HG02938 (cell line): ENCODE results near the gene RPS6KA2.

Source experiments
- ATAC-seq: cut with Tn5 transposase; IDR thresholded peaks from one replicate; pipeline ENCODE4 v1.9.1; 2021; ENCODE audit warnings: mild to moderate bottlenecking, moderate library complexity; ENCODE audit not compliant: unreplicated experiment

The RPS6KA2 gene

DNA sequence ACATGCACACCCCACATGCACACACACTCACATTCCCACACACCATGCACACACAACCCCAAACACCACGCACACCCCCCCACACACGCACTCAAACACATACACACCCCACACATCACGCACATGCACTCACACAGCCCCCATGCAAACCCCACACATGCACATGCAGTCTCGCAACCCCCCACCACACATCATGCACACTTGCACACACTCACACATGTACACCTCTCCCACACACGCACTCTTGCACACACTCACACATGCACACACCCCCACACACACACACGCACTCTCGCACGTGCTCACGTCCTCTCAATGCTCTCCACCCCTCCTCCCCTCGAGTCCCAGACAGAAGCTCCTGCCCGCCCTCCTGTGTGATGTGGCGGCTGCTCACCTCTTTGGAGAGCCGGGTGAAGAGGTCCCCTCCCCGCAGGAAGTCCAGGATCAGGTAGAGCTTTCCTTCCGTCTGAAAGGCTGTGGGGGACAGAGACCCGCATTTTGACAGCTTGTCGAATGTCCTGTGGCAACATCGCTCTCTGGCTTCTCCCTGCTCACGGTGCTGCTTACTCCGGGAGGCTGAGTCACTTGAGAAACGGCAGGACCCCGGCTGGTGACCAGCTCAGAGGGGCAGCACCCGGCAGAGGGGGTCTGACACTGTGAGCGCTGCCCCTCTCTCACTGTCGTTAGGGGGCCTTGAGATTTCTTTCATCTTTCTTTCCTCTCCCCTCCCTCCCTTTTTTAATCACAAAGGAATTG lies 119.1 kb downstream of the RPS6KA2 start:
- ATAC-seq, result no peak

GRCh38 chr6:166507380-166507779 lies 119.7 kb downstream of the RPS6KA2 start:
- ATAC-seq, result no peak

GRCh38 chr6:166505133-166505905 lies 121.7 kb downstream of the RPS6KA2 start:
- no peak for ATAC-seq

- no peak for ATAC-seq
Observed at GRCh38 chr6:166504100-166504499, 123.0 kb downstream of the RPS6KA2 start.

GRCh38 chr6:166503167-166503744 lies 123.8 kb downstream of the RPS6KA2 start:
- ATAC-seq, result no peak

DNA sequence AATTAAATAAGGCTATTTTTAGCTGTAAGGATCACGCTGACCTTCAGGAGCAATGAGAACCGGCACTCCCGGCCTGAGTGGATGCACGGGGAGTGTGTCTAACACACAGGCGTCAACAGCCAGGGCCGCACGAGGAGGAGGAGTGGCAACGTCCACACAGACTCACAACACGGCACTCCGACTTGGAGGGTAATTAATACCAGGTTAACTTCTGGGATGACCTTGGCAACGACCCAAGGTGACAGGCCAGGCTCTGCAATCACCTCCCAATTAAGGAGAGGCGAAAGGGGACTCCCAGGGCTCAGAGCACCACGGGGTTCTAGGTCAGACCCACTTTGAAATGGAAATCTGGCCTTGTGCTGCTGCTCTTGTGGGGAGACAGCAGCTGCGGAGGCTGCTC lies 124.6 kb downstream of the RPS6KA2 start:
- ATAC-seq, result no peak

DNA sequence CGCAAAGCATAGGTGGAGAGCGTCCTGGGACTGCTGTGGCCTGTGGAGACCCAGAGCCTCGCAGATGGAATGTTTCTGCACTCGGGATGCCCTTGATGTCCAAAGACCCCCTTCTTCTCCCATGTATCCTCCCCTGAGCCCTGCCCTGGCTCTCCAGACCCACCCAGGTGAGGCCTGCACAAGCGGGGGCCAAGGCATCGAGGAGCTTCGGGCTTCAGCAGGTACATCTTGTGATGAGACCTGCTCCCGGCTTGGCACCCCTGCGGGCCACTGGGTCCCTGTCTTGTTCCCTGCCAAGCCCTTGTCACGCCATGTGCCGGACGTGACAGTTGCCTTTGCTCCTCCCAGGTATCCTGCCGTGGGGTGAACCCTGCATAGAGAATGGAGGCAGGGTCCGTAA lies 125.8 kb downstream of the RPS6KA2 start:
- no peak for ATAC-seq

DNA sequence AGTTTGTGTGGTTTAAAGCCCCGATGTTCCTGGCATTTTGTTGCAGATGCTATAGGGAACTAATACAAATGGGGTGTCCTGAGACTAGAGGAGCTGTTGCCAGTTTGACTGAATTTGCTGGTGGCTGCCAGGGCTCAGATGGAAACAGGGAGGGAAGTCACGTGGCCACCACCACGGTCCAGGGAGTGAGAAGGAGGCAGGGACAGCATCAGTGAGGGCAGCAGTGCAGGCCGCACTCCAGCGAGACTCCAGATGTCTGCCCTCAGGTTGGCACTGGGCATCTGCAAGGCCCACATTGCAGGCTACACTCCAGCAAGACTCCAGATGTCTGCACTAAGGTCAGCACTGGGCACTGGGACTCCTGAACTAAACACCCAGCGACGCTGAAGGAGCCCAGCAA lies 126.8 kb downstream of the RPS6KA2 start:
- ATAC-seq, result no peak

DNA sequence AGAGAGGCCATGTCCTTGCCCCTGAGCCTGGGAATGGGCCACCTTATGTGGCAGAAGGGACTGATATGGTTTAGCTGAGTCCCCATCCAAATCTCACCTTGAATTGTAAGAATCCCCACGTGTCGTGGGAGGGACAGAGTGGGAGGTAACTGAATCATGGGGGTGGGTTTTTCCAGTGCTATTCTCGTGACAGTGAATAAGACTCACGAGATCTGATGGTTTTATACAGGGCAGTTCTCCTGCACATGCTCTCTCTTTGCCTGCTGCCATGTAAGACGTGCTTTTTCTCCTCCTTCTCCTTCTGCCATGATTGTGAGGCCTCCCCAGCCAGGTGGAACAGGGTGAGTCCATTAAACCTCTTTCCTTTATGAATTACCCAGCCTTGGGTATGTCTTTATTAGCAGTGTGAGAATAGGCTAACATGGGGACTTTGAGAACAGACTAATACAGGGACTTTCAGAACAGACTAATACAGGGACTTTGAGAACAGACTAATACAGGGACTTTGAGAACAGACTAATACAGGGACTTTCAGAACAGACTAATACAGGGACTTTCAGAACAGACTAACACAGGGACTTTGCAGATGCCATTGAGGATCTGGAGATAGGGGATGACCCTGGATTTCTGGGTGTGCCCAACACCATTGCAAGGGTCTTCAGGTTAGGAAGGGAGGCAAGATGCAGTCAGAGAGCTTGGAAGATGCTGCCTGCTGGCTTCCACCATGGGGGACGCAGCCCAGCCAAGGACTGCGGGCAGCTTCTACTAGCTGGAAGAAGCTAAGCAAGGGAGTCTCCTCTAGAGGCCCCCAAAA lies 127.5 kb downstream of the RPS6KA2 start:
- peak; percentile 74 for ATAC-seq

DNA sequence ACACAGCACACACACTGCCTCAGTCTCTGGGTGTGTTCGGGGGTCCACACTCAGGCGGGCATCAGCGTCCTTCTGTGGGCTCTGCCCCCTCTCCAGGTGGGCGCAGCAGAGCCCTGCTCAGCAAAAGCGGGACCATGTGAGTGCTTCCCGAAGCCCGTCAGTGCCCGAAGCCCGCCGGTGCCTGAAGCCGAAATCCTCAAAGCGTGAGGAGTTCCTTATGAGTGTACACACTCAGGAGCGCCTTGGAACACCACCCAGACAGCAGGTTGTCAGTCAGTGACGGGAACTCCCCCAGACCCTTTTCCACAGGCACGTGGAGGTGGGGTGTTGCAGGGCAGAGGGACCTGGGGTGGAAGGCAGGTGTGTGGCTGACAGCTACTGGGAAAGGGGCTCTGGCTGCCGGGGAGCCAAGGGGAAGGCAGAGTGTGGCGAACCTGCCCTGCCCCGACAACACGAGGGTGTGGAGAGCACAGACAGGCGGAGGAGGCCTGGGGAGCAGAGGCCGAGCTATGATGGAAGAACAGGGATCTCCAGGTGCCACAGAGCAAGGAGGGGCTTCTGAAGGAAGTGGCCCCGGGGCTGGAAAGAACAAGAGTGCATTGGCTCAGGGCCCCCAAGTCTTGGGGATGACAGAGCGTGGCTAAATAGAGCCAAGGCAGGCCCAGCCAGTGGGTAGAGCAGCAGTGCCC lies 128.2 kb downstream of the RPS6KA2 start:
- ATAC-seq, result no peak

GRCh38 chr6:166498228-166498627 lies 128.8 kb downstream of the RPS6KA2 start:
- ATAC-seq, result no peak

- ATAC-seq, result no peak
Observed at GRCh38 chr6:166497087-166497899, 129.8 kb downstream of the RPS6KA2 start.

DNA sequence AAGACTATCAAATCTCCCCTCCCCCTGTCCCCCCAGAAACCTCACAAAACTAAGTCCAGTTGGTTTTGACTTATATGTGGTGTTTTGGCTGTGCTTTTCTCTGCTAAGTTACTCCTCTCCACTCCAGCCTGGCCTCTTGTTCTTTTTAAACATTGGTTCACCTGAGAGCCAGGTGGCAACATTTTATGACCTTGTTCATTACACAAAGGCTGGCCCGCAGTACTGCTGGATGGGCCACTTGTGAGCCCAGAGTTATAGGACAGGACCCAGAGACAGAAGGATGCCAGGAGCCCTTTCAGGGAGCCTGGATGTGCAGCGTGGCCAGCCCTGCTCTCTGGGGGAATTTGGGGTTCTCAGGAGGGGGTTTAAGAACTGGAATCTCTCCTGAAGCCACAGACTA lies 130.6 kb downstream of the RPS6KA2 start:
- ATAC-seq, result no peak

DNA sequence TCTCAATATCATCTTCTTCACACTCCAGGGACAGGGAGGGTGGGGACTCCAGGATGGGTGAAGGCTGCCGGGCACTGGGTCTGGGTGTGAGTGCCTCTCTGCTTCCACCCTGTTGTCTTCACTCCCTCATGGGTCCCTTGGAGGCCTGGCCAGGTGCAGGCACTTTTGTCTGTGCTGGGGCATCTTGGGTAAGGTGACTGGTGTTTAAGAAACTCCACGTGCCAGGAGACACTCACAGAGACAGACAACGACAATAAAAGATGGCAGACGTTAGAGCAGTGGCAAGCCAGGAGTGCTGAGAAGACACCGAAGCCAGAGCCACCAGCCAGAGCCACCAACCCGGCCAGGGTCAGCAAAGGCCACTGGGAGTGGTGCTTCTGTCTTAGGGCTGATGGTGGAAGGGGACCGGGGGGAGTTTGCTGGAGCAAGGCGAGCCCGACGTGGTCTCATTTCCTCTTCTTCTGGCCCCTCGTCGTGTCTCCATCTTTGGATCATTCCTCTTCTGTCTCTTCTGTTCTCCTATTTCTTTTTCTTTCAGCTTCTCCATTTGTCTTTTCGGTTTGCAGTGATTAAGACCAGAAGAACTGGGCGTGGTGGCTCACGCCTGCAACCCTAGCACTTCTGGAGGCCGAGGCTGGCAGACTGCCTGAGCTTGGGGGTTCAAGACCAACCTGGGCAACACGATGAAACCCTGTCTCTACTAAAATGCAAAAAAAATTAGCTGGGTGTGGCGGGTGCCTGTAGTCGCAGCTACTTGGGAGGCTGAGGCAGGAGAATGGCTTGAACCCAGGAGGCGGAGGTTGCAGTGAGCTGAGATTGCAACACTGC lies 131.3 kb downstream of the RPS6KA2 start:
- ATAC-seq, result no peak

GRCh38 chr6:166494757-166495486 lies 132.1 kb downstream of the RPS6KA2 start:
- no peak for ATAC-seq

GRCh38 chr6:166494101-166494441 lies 133.0 kb downstream of the RPS6KA2 start:
- no peak for ATAC-seq

- no peak for ATAC-seq
Observed at GRCh38 chr6:166493427-166494100, 133.5 kb downstream of the RPS6KA2 start.
